ENCODE data around the gene GPD2.
A peak's percentile ranks its signal among the peaks of the same experiment; 100 is the strongest.
"Not testable (repeated sequence)": the region's sequence is repeated elsewhere in the genome, so short reads cannot be mapped to it uniquely, and the experiment has no call there.

Gene GPD2

DNA sequence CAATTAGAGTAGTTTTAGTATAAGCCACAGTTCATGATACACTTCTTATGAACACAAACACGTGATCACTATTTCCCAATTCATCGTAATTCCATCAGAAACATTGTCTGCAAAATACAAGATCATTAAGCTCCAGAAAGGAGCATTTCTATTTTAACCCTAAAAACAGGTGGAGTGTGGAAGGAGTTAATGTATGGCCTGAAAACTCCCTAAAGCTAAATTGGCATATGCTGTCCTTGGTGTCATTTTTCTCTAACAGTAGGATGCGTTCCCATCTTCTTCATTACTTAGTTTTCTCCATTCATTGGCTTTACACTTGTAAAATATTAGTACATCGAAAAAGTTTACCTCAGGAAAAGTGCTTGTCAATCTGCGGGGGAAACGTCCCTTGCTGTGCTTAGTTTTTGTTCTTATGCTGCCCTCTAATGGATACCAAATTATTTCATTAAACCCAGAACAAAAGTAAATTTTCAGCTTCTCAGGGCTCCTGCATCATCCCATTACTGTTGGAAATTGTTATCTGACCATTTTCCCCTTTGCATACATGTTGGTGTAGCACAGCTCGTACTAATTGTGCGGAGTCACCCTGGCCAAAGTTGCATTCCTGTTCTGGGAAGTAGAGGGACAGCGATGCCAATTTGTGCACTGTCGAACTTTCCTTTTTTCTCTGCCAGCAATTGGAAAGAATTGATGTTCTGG, 153.4 kb downstream of the GPD2 start:
- DNase-seq (ENCODE audit: low read depth, low spot score): peak; percentile 33

DNA sequence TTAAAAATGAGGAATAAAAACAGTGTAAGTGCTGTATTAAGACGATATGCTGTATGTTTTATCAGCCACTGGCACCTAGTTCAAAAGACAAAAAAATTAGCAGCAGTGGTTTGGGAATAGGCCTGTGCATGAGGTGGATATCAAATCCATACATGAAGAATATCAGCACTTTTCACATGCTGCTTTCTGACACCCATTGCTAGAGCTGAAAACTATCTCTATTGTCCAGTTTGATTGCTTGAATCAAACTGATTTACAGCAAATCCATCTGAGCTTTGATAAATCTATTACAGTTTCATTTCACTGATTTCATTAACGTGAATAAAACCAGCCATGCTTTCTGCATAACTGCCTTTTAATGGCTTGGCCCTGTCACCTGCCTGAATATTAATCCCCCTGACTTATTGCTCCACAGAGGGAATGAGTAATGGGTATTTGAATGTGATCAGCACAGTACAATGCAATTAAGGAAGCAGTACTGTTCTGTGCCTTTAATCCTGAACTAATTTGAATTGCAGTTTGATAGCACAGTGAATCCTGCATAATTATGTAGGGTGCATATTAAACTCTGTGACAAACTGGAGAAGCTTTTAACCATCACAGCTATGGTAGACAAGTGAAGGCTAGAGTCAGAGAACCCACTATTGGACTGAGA, 154.0 kb downstream of the GPD2 start:
- no peak for DNase-seq (ENCODE audit: low read depth, low spot score)

DNA sequence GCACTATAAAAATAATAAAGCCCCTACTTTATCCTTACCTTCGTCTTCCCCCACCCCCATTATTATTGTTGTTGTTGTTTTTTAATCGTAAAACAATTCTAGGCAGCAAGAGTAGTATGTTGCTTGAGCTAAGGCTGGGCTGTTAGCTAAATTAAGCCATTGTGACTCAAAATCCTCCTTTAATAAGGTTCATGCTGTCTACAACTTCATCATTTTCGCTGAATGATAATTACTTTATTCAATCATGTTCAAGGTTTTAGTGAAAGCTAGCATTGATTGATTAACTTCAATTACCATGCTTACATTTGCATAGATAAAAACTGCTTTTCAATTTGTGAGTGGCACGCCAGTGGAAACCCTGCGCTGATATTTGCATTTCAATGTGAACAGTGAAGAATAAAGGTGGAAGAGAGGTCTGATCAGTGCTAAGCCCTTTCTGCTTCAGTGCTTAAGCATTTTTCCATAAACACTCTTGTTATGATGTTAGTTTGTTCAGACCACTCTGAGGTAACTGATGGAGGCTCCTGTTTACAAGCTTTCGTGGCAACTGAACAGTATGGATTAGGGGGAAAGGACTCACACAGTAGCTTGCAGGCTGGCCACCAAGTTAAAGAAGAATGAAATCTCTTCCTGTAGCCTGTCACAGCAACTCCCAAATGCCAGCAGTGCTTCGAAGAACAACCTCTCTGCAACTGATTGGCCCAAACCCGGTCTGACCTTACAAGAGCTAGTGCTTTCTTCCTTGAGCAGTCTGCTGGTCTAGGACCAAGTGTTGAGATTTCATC, 156.8 kb downstream of the GPD2 start:
- no peak for DNase-seq (ENCODE audit: low read depth, low spot score)

DNA sequence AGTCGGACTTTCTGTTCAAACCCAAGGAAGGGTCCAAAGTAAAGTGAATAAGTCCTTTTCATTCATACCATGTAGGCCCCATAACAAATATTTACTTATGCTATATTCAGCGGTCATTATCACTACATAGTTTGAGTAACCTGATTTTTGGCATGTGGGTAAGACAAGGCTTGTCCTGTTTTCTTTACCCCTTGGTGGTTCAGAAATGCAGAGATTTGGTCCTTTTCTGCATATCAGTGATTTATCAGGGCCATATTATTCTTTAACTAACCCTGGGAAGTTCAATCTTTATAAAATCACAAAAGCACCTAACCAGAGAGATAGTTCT, 157.4 kb downstream of the GPD2 start:
- DNase-seq (ENCODE audit: low read depth, low spot score): no peak

DNA sequence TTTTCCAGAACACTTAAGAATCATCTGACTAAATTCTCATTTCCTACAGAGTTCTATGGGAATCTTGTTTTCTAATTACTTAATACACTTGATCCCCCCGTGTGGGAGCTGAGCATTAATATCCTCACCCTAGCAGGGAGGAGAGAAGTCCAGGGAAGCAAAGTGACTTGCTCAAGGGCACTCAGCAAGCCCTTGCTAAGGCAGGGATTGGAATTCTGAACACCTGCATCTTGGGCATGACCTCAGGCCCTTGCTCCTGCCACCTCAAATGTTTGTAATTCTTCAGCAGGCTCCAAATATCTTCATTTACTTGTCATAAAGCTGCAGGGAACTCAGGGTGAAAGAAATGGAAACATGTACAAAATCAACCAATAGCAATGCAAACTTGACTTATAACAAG, 162.4 kb downstream of the GPD2 start:
- no peak for DNase-seq (ENCODE audit: low read depth, low spot score)

DNA sequence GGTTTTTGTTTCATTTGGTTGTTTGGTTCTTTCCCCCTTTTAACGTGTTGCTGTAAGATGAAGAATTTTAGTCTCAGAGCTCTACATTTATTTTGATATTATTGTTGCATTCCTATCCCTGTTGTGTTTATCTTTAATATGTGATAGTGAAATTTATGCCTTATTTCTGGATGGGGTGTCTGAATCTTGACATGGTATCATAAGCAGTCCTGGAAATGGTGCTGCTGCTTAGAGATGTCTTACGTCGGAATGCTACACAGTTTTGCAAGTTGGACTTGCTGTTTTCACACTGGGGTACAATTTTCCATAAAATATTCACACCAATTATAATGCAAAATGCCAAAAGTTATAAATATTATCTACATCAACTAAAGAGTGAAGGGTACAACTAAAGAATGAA, 164.0 kb downstream of the GPD2 start:
- no peak for DNase-seq (ENCODE audit: low read depth, low spot score)

DNA sequence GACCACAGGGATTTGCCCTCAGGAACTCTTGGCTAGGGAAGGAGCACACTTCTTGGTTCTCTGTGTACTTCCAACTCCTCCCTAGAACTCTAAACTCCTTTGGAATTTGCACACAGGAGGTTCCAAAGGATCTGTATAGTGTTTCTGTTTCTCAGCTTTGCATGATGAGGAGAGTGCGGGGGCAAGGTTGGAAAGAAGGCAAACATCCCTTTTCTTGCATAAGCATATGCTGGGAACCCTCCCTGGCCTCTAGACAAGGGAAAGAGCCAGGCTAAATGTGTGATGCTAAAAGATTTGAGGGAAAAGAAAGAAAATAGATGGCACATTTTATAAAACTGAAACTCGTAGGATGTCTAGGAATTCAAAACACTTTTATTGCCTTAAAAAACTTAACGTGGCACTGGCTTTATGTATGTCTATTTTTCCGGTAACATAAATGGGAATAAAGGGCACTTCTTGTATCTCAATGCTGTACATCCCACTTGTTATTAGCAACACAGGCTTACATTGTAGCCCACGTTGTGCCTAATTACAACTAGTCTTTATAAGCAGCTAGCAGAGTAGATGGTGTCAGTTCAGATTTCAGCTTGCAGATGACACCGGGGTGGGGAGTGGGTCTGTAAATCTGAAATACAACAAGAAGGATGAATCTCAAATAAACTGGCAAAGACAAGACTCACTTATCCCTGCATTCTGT, 165.8 kb downstream of the GPD2 start:
- no peak for DNase-seq (ENCODE audit: low read depth, low spot score)

DNA sequence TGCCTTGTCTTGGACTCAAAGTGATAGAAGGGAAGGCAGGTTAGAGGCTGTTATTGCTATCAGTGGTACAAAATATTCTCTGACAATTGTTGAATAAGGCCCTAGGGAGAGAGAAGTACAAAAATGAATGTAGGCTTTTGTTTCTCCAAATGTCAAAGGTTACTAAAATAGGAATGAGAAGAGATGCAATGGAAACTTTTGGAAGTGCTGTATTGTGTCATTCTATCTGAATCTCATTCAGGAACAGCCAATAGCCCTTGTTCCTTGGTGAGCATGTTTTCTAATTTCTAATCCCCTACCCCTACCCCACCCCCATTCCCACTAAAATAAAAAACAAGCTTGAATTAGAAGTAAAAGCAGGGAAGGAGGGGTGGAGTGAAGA, 166.4 kb downstream of the GPD2 start:
- no peak for DNase-seq (ENCODE audit: low read depth, low spot score)

DNA sequence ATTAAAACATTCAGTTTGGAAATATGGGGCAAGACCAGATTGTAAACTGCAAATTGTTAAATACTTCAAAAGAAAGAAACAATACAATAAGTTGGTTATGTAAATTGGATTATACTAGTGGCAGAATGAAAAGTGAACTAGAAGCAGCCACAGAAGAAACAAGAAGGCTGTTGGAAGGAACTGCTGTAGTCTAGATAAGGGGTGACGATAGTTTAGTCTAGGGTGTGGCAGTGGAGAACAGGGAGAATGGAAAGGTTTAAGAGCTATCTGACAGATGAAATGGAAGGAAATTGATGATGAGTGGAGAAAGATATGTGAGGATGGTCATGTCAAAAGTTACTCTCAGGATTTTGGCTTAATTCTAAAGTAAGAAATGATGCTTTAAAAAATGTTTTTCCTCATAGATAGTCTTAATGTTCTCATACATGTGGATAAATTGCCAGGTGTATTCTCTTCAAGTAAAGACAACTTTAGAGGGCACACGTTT, 179.7 kb downstream of the GPD2 start:
- DNase-seq (ENCODE audit: low read depth, low spot score): no peak

DNA sequence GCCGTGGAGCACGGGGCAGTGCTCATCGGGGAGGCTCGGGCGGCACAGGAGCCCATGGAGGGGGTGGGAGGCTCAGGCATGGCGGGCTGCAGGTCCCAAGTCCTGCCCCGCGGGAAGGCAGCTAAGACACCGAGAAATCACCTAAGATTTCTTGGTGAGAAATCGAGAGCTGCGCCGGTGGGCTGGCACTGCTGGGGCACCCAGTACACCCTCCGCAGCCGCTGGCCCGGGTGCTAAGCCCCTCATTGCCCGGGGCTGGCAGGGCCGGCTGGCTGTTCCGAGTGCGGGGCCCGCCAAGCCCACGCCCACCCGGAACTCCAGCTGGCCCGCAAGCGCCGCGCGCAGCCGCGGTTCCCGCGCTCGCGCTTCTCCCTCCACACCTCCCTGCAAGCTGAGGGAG, 181.9 kb downstream of the GPD2 start:
- not testable (repeated sequence) for DNase-seq (ENCODE audit: low read depth, low spot score)

DNA sequence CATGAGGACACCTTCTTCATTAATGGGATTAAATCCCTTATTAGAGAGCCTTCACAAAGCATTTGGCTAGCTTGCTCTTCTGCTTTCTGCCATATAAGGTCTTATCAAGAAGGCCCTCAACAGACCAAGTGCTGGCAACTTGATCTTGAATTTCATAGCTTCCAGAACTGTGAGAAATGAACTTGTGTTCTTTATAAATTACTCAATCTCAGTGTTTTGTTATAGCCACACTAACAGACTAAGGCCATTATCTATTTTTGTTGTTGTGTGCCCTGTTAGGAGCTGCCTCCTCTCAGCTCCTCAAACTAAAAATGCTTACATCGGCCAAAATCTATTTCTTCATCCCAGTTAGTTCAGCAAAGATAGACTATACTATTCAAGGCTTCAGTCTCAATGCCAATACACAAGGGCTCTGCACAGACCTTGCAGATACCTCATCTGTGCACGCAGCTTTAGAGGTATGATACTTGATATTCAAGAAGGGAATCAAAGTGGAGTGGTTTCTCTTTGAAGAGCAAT, 182.9 kb downstream of the GPD2 start:
- DNase-seq (ENCODE audit: low read depth, low spot score): no peak

DNA sequence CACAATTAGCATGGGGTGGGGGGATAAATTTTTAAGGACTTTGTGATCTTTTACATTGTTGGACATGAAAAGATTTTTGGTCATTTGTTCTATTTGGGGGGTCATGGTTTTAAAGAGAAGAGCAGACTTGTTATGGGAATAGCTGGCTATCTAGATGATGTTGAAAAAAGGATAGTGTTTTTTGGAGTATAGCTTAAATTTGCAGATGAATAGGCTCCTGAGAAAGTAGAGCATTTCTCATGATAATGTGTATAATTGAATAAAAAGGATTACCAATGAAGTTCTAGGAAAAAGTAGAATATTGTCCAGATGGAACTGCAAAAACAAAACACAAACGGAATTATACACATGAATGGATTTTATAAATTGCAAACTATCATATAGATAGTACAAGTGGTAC, 186.3 kb downstream of the GPD2 start:
- DNase-seq (ENCODE audit: low read depth, low spot score): no peak

DNA sequence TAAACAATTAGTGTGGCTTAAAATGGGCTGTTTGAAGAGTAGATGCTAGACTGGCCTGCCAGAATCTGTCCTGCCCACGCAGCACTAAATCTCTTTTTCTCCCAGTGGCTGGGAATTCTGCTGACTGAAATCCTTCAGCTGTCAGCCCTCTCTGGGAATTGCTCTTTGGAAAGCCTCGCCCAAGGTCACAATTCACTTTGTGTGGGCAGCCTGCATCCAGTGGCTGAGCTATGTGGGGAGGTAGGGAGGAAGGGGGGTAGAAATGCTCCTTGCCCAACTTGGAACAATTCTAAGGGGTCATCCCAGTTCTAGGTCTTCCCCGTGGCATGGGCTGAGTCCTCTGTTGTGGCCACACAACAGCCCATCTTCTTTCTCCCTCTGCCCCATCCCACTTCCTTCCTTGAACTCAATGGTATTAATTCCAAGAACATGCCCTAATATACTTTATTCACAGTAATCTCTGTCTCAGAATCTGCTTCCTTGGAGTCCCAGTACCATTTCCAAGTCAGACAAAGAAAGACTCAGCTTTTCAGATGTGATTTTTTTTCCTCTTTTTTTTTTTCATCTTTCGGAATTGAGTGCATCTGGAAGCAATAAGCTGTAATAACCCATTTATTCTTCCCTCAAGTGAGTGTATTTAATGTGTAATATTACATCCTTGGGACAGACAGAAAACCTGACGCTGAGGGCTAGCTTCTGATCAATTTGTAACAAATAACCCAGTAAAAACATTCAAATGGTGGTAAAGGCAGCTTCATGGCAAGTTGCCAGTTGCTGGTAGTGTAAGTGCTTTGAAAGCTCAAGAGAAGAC, 189.4 kb downstream of the GPD2 start:
- no peak for DNase-seq (ENCODE audit: low read depth, low spot score)

DNA sequence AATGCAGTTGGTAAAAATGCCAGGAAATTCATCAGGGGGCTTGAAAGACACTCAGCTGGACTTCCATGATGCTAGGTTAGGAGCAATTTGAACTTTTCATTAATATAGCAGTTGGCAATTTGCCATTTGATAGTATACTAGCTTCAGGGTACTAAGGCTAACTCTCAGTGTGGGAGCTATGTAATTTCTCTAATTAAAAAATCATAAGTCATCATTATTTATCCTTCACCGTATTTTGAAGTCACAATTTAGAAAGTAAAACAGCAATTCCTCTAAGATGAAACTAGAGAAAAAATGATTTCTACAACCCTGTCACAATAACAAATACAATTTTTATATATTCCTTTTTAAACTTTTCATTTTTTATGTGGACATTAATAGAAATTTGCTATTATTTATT, 190.8 kb downstream of the GPD2 start:
- no peak for DNase-seq (ENCODE audit: low read depth, low spot score)

DNA sequence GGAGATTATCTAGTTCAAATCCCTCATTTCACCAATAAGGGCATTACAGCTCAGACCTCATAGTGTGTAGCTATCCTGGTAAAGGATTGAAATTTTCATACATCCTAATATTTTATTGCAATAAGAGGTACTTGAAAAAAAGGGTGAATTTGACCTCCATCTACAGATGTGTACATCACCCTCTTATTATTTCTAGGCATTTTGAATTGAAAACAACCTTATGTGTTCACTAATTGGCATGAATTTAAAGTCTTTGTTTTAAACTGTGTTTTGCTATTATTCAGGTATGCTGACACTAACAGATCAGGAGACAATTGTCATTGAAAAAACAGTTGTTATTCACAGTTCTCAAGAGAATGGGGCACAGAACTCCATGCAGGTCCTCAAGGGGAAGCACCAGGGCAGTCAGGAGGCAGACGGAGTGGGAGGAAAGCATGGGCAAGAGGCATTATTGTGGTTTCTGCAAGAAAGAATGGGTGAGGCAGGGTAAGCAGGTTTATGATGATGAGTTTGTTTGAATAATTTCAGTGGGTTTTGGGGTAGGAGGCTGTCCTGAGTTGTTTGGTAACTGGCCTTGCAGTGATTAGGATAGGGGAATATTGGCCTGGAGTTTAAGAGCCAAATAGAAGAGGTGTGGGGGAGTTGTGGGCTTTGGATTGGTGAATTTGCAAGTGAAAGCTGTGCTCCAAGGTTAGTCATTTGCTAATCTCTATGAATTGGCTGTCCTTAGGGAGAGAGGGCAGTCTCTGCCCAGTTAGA, 194.6 kb downstream of the GPD2 start:
- DNase-seq (ENCODE audit: low read depth, low spot score): no peak

DNA sequence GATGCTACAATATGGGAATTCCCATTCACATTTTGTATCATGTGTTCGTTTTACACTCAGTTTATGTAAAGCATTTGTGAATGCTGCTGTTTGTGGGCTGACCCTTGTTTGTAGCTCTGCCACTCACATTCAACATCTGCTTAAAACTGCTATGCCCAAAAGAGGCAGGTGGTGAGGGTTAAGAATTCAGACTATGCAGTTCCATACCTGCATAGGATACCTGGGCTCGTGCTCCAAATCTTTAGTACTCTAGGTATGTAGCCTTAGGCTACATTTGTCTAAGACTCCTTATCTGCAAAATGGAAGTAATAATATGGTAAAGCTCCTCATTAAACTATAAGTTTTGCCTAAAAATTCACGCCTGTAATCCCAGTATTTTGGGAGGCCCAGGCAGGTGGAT, 199.5 kb downstream of the GPD2 start:
- no peak for DNase-seq (ENCODE audit: low read depth, low spot score)
